Hepatocyte (in vitro differentiated cells): ENCODE measurements around the gene AKAP13.

ENCODE experiments used
- EZH2 ChIP-seq: fragments of 200-600 bp; sonication (generic); IDR thresholded peaks from 2 replicates; pipeline ENCODE4 v1.6.1; 2016; ENCODE audit warnings: antibody characterized with exemption, mild to moderate bottlenecking, borderline replicate concordance
- EZH2phosphoT487 ChIP-seq: fragments of 200-600 bp; sonication (generic); IDR thresholded peaks from one replicate; pipeline ENCODE4 v1.6.1; 2018; ENCODE audit warnings: antibody characterized with exemption, mild to moderate bottlenecking, low read depth, moderate library complexity; ENCODE audit not compliant: unreplicated experiment, severe bottlenecking
- TF ChIP-seq, protein P1 (sequence below): fragments of 200-600 bp; sonication (generic); IDR thresholded peaks from 2 replicates; pipeline ENCODE4 v1.5.1; 2016; ENCODE audit warnings: antibody characterized with exemption, mild to moderate bottlenecking; ENCODE audit not compliant: poor library complexity

DNA sequence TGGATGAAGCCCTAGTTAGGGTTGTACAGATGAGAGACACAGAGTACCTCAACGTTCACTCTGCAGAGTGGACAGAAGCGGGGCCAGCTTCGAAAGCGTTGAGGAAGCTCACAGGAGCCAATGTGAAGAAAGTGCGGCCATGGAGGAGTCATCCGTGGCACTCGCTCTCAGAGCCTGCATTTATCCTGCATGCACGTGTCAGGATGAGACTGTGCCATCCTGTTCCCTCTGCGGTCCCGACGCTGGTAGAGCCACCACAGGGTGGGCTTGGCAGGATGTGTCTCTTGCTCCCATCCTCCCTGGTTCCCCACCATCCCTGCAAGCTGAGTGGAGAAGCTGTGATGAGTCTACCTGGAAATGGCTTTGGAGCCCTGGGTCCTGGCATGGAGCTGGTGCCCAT, 375.1 kb downstream of the AKAP13 start:
- TF ChIP-seq, protein P1, sequence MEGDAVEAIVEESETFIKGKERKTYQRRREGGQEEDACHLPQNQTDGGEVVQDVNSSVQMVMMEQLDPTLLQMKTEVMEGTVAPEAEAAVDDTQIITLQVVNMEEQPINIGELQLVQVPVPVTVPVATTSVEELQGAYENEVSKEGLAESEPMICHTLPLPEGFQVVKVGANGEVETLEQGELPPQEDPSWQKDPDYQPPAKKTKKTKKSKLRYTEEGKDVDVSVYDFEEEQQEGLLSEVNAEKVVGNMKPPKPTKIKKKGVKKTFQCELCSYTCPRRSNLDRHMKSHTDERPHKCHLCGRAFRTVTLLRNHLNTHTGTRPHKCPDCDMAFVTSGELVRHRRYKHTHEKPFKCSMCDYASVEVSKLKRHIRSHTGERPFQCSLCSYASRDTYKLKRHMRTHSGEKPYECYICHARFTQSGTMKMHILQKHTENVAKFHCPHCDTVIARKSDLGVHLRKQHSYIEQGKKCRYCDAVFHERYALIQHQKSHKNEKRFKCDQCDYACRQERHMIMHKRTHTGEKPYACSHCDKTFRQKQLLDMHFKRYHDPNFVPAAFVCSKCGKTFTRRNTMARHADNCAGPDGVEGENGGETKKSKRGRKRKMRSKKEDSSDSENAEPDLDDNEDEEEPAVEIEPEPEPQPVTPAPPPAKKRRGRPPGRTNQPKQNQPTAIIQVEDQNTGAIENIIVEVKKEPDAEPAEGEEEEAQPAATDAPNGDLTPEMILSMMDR, result no peak
- TF ChIP-seq EZH2 (no peak), EZH2phosphoT487 (no peak)
